ENCODE results near the gene SNTA1. TPM values are rescaled to one million over a fixed set of nuclear protein-coding genes. Genes with fewer than 3 reads are reported as not detected.

SNTA1 gene
- total and polyA plus RNA-seq, 2 of the 13 experiments (the other 11 are each of a cell fraction or from before 2014, with no cell fraction given), result 16.4 to 18.3 TPM

DNA sequence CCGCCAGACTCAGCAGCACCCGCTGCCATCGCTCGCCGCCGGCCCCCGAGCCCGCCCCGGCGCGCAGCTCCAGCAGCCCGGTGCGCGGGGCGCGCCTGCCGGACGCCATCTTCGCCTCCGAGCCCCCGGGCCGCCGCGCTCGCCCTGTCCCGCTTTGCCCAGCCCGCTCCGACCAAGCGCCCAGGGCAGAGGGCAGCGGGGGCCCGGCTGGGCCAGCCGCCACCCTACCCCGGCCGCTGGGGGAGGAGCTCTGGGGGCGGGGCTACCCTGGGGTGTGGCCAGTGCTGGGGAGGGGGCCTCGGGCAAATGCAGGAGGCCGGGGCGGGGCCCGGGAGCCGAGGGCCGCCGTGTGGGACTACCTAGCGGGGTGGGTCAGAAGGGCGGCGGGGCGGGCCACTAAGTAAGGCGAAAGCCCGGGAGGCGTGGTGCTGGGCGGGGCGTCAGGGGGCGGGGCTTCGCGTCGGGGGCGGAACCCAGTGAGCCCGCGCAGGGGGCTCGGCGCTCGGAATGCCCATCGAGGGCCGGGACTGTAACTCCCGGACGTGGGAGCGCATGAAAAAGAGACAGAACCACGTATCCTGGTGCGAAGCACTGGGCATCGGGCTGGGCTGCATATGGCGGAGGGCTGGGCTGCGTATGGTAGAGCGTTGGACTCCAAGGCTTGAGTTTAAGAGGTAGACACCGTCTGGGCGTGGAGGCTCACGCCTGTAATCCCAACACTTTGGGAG lies at the start of gene SNTA1 (continued):
- TF ChIP-seq ZNF562 (CRISPR knock-in tag; IDR thresholded peaks at IDR 0.05; ENCODE audit: borderline replicate concordance) (no peak), MIER2 (CRISPR knock-in tag; IDR thresholded peaks at IDR 0.05) (no peak), PLRG1 (conservative IDR thresholded peaks at IDR 0.05) (no peak), ZNF282 (IDR thresholded peaks at IDR 0.05; ENCODE audit: partially characterized antibody) (no peak), MIXL1 (CRISPR knock-in tag; IDR thresholded peaks at IDR 0.05) (peak; percentile 6; the same call in 1 of the 2 replicates), ZNF143 (CRISPR knock-in tag; IDR thresholded peaks at IDR 0.05) (no peak), ZBTB7A (CRISPR knock-in tag; IDR thresholded peaks at IDR 0.05) (peak; percentile 91), TBX3 (IDR thresholded peaks at IDR 0.05; ENCODE audit: borderline replicate concordance) (0 out of 2 replicates have a peak, but pooled peaks have one; percentile 25), SUZ12 (IDR thresholded peaks at IDR 0.05; ENCODE audit: low read depth, low read length) (no peak), ZNF225 (CRISPR knock-in tag; IDR thresholded peaks at IDR 0.05) (0 out of 2 replicates have a peak, but pooled peaks have one; percentile 64), ZNF776 (CRISPR knock-in tag; IDR thresholded peaks at IDR 0.05) (peak; percentile 27; the same call in 1 of the 2 replicates), TRIM24 (CRISPR knock-in tag; IDR thresholded peaks at IDR 0.05) (no peak), ZNF253 (CRISPR knock-in tag; IDR thresholded peaks at IDR 0.05; ENCODE audit: borderline replicate concordance) (0 out of 2 replicates have a peak, but pooled peaks have one; percentile 46), ZNF354B (CRISPR knock-in tag; IDR thresholded peaks at IDR 0.05) (peak; percentile 83; the same call in 1 of the 2 replicates), MEIS1 (CRISPR knock-in tag; IDR thresholded peaks at IDR 0.05; ENCODE audit: borderline replicate concordance) (peak; percentile 74; the same call in 1 of the 2 replicates), PAX8 (CRISPR knock-in tag; IDR thresholded peaks at IDR 0.05; ENCODE audit: borderline replicate concordance) (peak; percentile 80; the same call in 1 of the 2 replicates), CBFB (CRISPR knock-in tag; IDR thresholded peaks at IDR 0.05) (no peak), CBX1 (IDR thresholded peaks at IDR 0.05; ENCODE audit: low read depth) (no peak), ZNF564 (CRISPR knock-in tag; IDR thresholded peaks at IDR 0.05) (peak; percentile 60; the same call in 1 of the 2 replicates), ATAD3A (CRISPR knock-in tag; IDR thresholded peaks at IDR 0.05) (no peak), ZNF251 (CRISPR knock-in tag; IDR thresholded peaks at IDR 0.05) (0 out of 2 replicates have a peak, but pooled peaks have one; percentile 64), RNF2 (conservative IDR thresholded peaks at IDR 0.05; ENCODE audit: low read depth) (peak; percentile 45), ZNF749 (CRISPR knock-in tag; IDR thresholded peaks at IDR 0.05; ENCODE audit: borderline replicate concordance) (no peak), ONECUT2 (CRISPR knock-in tag; IDR thresholded peaks at IDR 0.05) (no peak), ZNF121 (CRISPR knock-in tag; IDR thresholded peaks at IDR 0.05) (no peak)
- TF ChIP-seq, protein P1, sequence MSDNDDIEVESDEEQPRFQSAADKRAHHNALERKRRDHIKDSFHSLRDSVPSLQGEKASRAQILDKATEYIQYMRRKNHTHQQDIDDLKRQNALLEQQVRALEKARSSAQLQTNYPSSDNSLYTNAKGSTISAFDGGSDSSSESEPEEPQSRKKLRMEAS (IDR thresholded peaks at IDR 0.05), result peak; percentile 68
- TF ChIP-seq, protein P2, sequence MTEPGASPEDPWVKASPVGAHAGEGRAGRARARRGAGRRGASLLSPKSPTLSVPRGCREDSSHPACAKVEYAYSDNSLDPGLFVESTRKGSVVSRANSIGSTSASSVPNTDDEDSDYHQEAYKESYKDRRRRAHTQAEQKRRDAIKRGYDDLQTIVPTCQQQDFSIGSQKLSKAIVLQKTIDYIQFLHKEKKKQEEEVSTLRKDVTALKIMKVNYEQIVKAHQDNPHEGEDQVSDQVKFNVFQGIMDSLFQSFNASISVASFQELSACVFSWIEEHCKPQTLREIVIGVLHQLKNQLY (CRISPR knock-in tag; IDR thresholded peaks at IDR 0.05), result no peak
- TF ChIP-seq, protein P3, sequence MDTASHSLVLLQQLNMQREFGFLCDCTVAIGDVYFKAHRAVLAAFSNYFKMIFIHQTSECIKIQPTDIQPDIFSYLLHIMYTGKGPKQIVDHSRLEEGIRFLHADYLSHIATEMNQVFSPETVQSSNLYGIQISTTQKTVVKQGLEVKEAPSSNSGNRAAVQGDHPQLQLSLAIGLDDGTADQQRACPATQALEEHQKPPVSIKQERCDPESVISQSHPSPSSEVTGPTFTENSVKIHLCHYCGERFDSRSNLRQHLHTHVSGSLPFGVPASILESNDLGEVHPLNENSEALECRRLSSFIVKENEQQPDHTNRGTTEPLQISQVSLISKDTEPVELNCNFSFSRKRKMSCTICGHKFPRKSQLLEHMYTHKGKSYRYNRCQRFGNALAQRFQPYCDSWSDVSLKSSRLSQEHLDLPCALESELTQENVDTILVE (CRISPR knock-in tag; IDR thresholded peaks at IDR 0.05), result 0 out of 2 replicates have a peak, but pooled peaks have one; percentile 3
- TF ChIP-seq, protein P4, sequence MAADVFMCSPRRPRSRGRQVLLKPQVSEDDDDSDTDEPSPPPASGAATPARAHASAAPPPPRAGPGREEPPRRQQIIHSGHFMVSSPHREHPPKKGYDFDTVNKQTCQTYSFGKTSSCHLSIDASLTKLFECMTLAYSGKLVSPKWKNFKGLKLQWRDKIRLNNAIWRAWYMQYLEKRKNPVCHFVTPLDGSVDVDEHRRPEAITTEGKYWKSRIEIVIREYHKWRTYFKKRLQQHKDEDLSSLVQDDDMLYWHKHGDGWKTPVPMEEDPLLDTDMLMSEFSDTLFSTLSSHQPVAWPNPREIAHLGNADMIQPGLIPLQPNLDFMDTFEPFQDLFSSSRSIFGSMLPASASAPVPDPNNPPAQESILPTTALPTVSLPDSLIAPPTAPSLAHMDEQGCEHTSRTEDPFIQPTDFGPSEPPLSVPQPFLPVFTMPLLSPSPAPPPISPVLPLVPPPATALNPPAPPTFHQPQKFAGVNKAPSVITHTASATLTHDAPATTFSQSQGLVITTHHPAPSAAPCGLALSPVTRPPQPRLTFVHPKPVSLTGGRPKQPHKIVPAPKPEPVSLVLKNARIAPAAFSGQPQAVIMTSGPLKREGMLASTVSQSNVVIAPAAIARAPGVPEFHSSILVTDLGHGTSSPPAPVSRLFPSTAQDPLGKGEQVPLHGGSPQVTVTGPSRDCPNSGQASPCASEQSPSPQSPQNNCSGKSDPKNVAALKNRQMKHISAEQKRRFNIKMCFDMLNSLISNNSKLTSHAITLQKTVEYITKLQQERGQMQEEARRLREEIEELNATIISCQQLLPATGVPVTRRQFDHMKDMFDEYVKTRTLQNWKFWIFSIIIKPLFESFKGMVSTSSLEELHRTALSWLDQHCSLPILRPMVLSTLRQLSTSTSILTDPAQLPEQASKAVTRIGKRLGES (CRISPR knock-in tag; IDR thresholded peaks at IDR 0.05; ENCODE audit: borderline replicate concordance), result no peak
